ENCODE results near the gene SERTAD1. TPM values are rescaled to one million over a fixed set of nuclear protein-coding genes. Genes with fewer than 3 reads are reported as not detected.
"Not testable (repeated sequence)": the region's sequence is repeated elsewhere in the genome, so short reads cannot be mapped to it uniquely, and the experiment has no call there.

Gene SERTAD1
- total RNA-seq, 1 donor from 2014 or later = 13.8 TPM

DNA sequence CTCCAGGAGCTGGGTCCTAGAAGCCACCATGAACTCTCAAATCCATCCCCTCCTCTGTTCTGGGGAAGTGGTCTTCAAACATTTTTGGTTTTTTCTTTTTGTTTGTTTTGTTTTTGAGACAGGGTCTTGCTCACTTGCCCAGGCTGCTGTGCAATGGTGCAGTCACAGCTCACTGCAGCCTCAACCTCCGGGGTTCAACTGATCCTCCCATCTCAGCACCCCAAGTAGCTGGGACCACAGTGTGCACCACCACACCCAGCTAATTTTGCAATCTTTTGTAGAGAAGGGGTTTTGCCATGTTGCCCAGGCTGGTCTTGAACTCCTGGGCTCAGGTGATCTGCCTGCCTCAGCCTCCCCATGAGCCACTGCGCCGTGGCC is 32.8 kb upstream of the SERTAD1 start:
- H3K27me3 Mint-ChIP-seq (ENCODE audit: unreplicated experiment) = no peaks in the 10 kb centered on the region
- no peaks in the 10 kb centered on the region for H3K9me3 Mint-ChIP-seq (ENCODE audit: unreplicated experiment)
- H3K27ac Mint-ChIP-seq (ENCODE audit: unreplicated experiment) = no peak overlapping the region
- no peak for DNase-seq (ENCODE audit: extremely low spot score, unreplicated experiment)
- H3K4me3 Mint-ChIP-seq (ENCODE audit: unreplicated experiment) = no peak overlapping the region
- TF ChIP-seq, protein P1, sequence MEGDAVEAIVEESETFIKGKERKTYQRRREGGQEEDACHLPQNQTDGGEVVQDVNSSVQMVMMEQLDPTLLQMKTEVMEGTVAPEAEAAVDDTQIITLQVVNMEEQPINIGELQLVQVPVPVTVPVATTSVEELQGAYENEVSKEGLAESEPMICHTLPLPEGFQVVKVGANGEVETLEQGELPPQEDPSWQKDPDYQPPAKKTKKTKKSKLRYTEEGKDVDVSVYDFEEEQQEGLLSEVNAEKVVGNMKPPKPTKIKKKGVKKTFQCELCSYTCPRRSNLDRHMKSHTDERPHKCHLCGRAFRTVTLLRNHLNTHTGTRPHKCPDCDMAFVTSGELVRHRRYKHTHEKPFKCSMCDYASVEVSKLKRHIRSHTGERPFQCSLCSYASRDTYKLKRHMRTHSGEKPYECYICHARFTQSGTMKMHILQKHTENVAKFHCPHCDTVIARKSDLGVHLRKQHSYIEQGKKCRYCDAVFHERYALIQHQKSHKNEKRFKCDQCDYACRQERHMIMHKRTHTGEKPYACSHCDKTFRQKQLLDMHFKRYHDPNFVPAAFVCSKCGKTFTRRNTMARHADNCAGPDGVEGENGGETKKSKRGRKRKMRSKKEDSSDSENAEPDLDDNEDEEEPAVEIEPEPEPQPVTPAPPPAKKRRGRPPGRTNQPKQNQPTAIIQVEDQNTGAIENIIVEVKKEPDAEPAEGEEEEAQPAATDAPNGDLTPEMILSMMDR (IDR thresholded peaks at IDR 0.05) = no peak
- H3K36me3 Mint-ChIP-seq (ENCODE audit: unreplicated experiment) = no peaks in the 10 kb centered on the region
- H3K4me1 Mint-ChIP-seq (ENCODE audit: unreplicated experiment) = peaks cover 3% of the 10 kb centered on the region

DNA sequence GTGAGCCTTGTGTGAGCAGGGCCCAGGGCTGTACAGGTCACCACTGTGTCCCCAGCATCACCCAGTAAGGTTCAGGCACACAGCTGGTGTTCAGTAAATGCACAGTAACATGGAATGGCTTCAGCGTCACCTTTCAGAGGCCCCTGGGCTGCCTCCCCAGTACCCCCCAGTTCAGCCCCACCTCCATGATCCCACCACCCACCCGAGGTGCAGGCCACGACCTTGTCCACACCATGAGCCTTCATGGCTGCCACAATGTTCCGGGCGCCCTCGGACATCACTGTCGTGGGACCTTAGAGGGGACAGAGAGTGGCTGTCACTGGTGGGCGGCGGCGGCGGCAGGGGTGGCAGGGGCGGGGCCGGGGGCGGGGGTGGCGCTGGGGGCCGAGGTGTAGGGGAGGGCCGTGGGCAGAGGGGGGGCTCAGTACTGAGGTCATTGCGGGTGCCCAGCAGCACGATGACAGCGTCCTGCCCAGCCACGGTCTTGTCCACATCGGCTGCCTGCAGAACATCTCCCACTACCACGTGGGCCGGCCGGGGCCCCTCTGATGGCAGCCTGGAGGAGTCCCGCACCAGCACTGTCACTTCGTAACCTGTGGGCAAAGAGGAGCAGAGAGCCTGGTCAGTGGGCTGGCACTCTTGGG is 32.3 kb upstream of the SERTAD1 start:
- H3K9me3 Mint-ChIP-seq (ENCODE audit: unreplicated experiment) = no peaks in the 10 kb centered on the region
- H3K27me3 Mint-ChIP-seq (ENCODE audit: unreplicated experiment) = no peaks in the 10 kb centered on the region
- H3K4me1 Mint-ChIP-seq (ENCODE audit: unreplicated experiment) = peaks cover 2% of the 10 kb centered on the region
- no peak overlapping the region for H3K4me3 Mint-ChIP-seq (ENCODE audit: unreplicated experiment)
- DNase-seq (ENCODE audit: extremely low spot score, unreplicated experiment) = no peak
- no peak overlapping the region for H3K27ac Mint-ChIP-seq (ENCODE audit: unreplicated experiment)
- no peaks in the 10 kb centered on the region for H3K36me3 Mint-ChIP-seq (ENCODE audit: unreplicated experiment)
- TF ChIP-seq, protein P1 (IDR thresholded peaks at IDR 0.05) = no peak

DNA sequence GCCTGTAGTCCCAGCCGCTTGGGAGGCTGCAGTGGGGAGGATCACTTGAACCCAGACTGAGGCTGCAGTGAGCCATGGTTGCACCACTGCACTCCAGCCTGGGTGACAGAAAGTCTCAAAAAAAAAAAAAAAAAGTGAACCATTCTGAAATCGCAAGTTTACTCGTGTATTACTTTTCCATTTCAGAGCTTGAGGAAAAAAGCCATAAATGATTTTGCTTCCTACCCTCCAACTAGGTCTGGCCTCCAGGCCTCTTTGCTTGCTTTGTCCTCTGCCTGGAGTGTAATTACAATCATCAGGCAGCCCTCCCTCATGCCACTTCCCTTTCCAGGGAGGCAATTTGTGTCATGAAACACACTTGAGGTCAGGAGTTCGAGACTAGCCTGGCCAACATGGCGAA is 31.3 kb upstream of the SERTAD1 start:
- Mint-ChIP-seq H3K4me3 (ENCODE audit: unreplicated experiment) (no peak overlapping the region), H3K4me1 (ENCODE audit: unreplicated experiment) (peaks cover 2% of the 10 kb centered on the region), H3K36me3 (ENCODE audit: unreplicated experiment) (no peaks in the 10 kb centered on the region), H3K27me3 (ENCODE audit: unreplicated experiment) (no peaks in the 10 kb centered on the region), H3K9me3 (ENCODE audit: unreplicated experiment) (no peaks in the 10 kb centered on the region), H3K27ac (ENCODE audit: unreplicated experiment) (no peak overlapping the region)
- TF ChIP-seq, protein P1 (IDR thresholded peaks at IDR 0.05) = no peak
- no peak for DNase-seq (ENCODE audit: extremely low spot score, unreplicated experiment)

DNA sequence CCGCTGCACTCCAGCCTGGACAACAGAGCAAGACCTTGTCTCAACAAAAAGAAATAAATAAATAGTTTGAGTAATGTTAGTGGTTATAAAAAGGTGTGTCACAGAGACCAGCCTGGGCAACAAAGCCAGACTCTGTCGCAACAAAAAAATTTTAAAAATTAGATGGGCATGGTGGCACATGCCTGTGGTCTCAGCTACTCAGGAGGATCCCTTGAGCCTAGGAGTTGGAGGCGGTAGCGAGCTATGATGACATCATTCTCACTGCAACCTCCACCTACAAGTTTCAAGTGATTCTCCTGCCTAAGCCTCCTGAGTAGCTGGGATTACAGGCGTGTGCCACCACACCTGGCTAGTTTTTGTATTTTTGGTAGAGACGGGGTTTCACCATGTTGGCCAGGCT is 28.2 kb upstream of the SERTAD1 start:
- DNase-seq (ENCODE audit: extremely low spot score, unreplicated experiment); H3K4me3 Mint-ChIP-seq (ENCODE audit: unreplicated experiment); H3K4me1 Mint-ChIP-seq (ENCODE audit: unreplicated experiment); H3K27me3 Mint-ChIP-seq (ENCODE audit: unreplicated experiment); H3K9me3 Mint-ChIP-seq (ENCODE audit: unreplicated experiment); H3K27ac Mint-ChIP-seq (ENCODE audit: unreplicated experiment); H3K36me3 Mint-ChIP-seq (ENCODE audit: unreplicated experiment): not testable (repeated sequence)

DNA sequence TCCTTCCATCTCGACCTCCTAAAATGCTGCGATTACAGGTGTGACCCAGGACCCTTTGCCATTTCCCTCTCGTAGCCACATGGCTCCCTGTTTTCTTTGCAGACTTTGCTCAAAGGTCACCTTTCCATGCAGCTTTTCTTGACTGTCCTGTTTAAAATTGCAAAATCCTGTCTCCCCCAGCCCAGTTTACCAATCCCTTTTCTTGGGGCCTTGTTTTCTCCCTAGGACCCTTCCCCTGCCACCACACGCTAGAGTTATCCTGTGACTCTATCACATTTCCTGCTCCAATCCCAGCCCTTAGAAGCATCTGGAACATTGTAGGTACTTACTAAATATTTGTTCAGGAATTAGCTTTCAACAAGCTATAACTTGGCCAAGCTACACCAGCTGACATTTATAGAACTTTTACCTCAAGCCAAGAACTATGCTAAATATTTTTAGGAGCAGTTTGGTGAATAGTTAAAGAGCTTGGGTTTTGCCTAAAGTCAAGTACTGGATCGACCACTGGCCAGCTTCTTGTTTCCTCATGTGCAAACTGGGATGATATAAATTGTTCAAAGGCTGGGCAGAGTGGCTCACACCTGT is 27.5 kb upstream of the SERTAD1 start:
- no peaks in the 10 kb centered on the region for H3K27me3 Mint-ChIP-seq (ENCODE audit: unreplicated experiment)
- H3K27ac Mint-ChIP-seq (ENCODE audit: unreplicated experiment) = no peak overlapping the region

More for the DNA sequence above, 27.5 kb upstream of the SERTAD1 start:
- Mint-ChIP-seq H3K9me3 (ENCODE audit: unreplicated experiment) (no peaks in the 10 kb centered on the region), H3K36me3 (ENCODE audit: unreplicated experiment) (peaks cover 5% of the 10 kb centered on the region), H3K4me3 (ENCODE audit: unreplicated experiment) (no peak overlapping the region), H3K4me1 (ENCODE audit: unreplicated experiment) (no peaks in the 10 kb centered on the region)
- no peak for DNase-seq (ENCODE audit: extremely low spot score, unreplicated experiment)
- TF ChIP-seq, protein P1 (IDR thresholded peaks at IDR 0.05) = no peak
